Left ventricle myocardium inferior (tissue), 1 donor: Measurements from ENCODE around the gene ATPAF1. TPM values are rescaled to one million over a fixed set of nuclear protein-coding genes. Genes with fewer than 3 reads are reported as not detected.

Experiments
- DNase-seq: peaks from one replicate; pipeline ENCODE4 v3.0.0-alpha.2; 2020
- H3K27ac ChIP-seq: fragments of 200-600 bp; replicated peaks from 2 replicates; pipeline ENCODE4 v1.8.0; 2021
- H3K27me3 ChIP-seq: fragments of 200-600 bp; 2 replicates; pipeline ENCODE4 v1.8.0; 2021; ENCODE audit warnings: low read depth
- H3K36me3 ChIP-seq: fragments of 200-600 bp; 2 replicates; pipeline ENCODE4 v1.8.0; 2021
- H3K4me1 ChIP-seq: fragments of 200-600 bp; 2 replicates; pipeline ENCODE4 v1.8.0; 2021
- H3K4me3 ChIP-seq: fragments of 200-600 bp; 2 replicates; pipeline ENCODE4 v1.8.0; 2021; ENCODE audit warnings: mild to moderate bottlenecking, moderate library complexity
- H3K9me3 ChIP-seq: fragments of 200-600 bp; replicated peaks from 2 replicates; pipeline ENCODE4 v1.8.0; 2021
- CTCF ChIP-seq: fragments of 200-600 bp; IDR thresholded peaks from 2 replicates; pipeline ENCODE4 v1.8.0; 2021; ENCODE audit warnings: antibody characterized with exemption, mild to moderate bottlenecking, borderline replicate concordance
- intact Hi-C: fragments of 100-400 bp; cut with micrococcal nuclease; formaldehyde crosslinking; loops from one replicate; pipeline ENCODE4 v1.11.0; 2022
- total RNA-seq: library from RNA; stranded (reverse); fragmentation: NEBNext Ultra II Directional; extraction: Animal tissue kit (Norgen Biotek cat#: 25700); gene quantifications from one replicate; pipeline ENCODE4 v1.2.1, GENCODE V29; 2021
- donor health status: DM: no; HTN: yes; CAD: no; lungs with severe emphysema.

The ATPAF1 gene
- total RNA-seq, 1 donor from 2014 or later, result 235 TPM

GRCh38 chr1:46606255-46606965 is 61.8 kb downstream of the ATPAF1 start:
- Histone ChIP-seq H3K9me3 (no peaks in the 10 kb centered on the region), H3K4me1 (peaks cover 71% of the 10 kb centered on the region), H3K27me3 (no peaks in the 10 kb centered on the region), H3K36me3 (peaks cover 29% of the 10 kb centered on the region), H3K27ac (peak overlapping the region; percentile 55), H3K4me3 (no peak overlapping the region)
- DNase-seq, result no peak
- TF ChIP-seq CTCF, result no peak
- intact Hi-C loops, result no loop called here

- Histone ChIP-seq H3K4me3 (peak overlapping the region; percentile 87), H3K27me3 (no peaks in the 10 kb centered on the region), H3K4me1 (peaks cover 75% of the 10 kb centered on the region), H3K27ac (peak overlapping the region; percentile 89), H3K9me3 (no peaks in the 10 kb centered on the region), H3K36me3 (peaks cover 24% of the 10 kb centered on the region)
- intact Hi-C loops, result no loop called here
- no peak for DNase-seq
- no peak for TF ChIP-seq CTCF
These were observed 62.9 kb downstream of the ATPAF1 start for GRCh38 chr1:46605232-46605631.

GRCh38 chr1:46603858-46604549 is 64.2 kb downstream of the ATPAF1 start, which contains the start of gene MKNK1:
MKNK1 (minus strand) TSS chr1:46604268; CDS start chr1:46583327, 20,941 bp downstream.
- peak; percentile 98 for DNase-seq
- Histone ChIP-seq H3K27ac (peak within 1 kb of the TSS; percentile 89), H3K27me3 (no peaks in the 10 kb centered on the region), H3K36me3 (peaks cover 11% of the 10 kb centered on the region), H3K4me3 (peak within 1 kb of the TSS; percentile 87), H3K9me3 (no peaks in the 10 kb centered on the region), H3K4me1 (peaks cover 83% of the 10 kb centered on the region)
- no peak for TF ChIP-seq CTCF
- intact Hi-C loops, result no loop called here

- intact Hi-C loops, result no loop called here
- peaks cover 88% of the 10 kb centered on the region for H3K4me1 ChIP-seq
These were observed 64.7 kb downstream of the ATPAF1 start for GRCh38 chr1:46603481-46603857.

More at GRCh38 chr1:46603481-46603857, 64.7 kb downstream of the ATPAF1 start:
- H3K4me3 ChIP-seq, result peak overlapping the region; percentile 87
- peaks cover 6% of the 10 kb centered on the region for H3K36me3 ChIP-seq
- no peaks in the 10 kb centered on the region for H3K9me3 ChIP-seq
- no peak for TF ChIP-seq CTCF
- DNase-seq, result no peak
- H3K27ac ChIP-seq, result peak overlapping the region; percentile 89
- no peaks in the 10 kb centered on the region for H3K27me3 ChIP-seq
